COLO668 (cell line): ENCODE measurements around the gene PRR29.

Experiments used
- DNase-seq: peaks from one replicate; lab custom pipeline; 2025; ENCODE audit not compliant: unreplicated experiment; lab: John Stamatoyannopoulos, UW

The PRR29 gene

GRCh38 chr17:64038331-64039105 is 40.4 kb downstream of the PRR29 start:
- DNase-seq, result no peak

GRCh38 chr17:64039106-64039400 is 40.9 kb downstream of the PRR29 start:
- DNase-seq, result no peak

- DNase-seq, result no peak
These were observed 42.1 kb downstream of the PRR29 start for GRCh38 chr17:64040206-64040605.

GRCh38 chr17:64041912-64042311 is 43.8 kb downstream of the PRR29 start:
- no peak for DNase-seq

GRCh38 chr17:64042700-64043485 is 44.7 kb downstream of the PRR29 start:
- no peak for DNase-seq

- no peak for DNase-seq
These were observed 47.0 kb downstream of the PRR29 start for GRCh38 chr17:64045176-64045575.

GRCh38 chr17:64048805-64049204 is 50.7 kb downstream of the PRR29 start:
- no peak for DNase-seq

GRCh38 chr17:64051153-64051552 is 53.0 kb downstream of the PRR29 start:
- DNase-seq, result no peak

GRCh38 chr17:64053101-64053500 is 55.0 kb downstream of the PRR29 start:
- DNase-seq, result no peak
